Pulmonary artery endothelial cell (primary cell): ENCODE results near the gene FAM177A1. TPM values are rescaled to one million over a fixed set of nuclear protein-coding genes. Genes with fewer than 3 reads are reported as not detected.

Source experiments
- DNase-seq: peaks from one replicate; pipeline ENCODE4 v3.0.0-alpha.2; 2011; ENCODE audit warnings: low read depth, low spot score
- total RNA-seq: library from RNA; depleted of rRNA; stranded (reverse); fragments of >200 nt; gene quantifications from 2 replicates; pipeline ENCODE4 v1.2.3, GENCODE V29; 2014

FAM177A1 gene
- total RNA-seq, 1 donor from 2014 or later: 37.9 TPM

- DNase-seq: no peak
These were observed 76.8 kb downstream of the FAM177A1 start for GRCh38 chr14:35122696-35123387.

- DNase-seq: no peak
These were observed 77.3 kb downstream of the FAM177A1 start for GRCh38 chr14:35123388-35123703.

GRCh38 chr14:35124127-35124526 lies 78.1 kb downstream of the FAM177A1 start:
- DNase-seq: no peak

Other genes with a start within 250 kb of the FAM177A1 start
- gene BAZ1A, start 170.9 kb upstream of the FAM177A1 start, total RNA-seq: 51.5 and 68.9 TPM in 2 replicates
- gene SRP54, start 63.3 kb upstream of the FAM177A1 start, total RNA-seq: 73.1 and 80.2 TPM in 2 replicates
- 34.0 and 41.9 TPM in 2 replicates for gene PPP2R3C, start 75.7 kb downstream of the FAM177A1 start, total RNA-seq
- gene PRORP, start 76.3 kb downstream of the FAM177A1 start, total RNA-seq: 31.0 and 36.2 TPM in 2 replicates
- 258 and 267 TPM in 2 replicates for gene PSMA6, start 246.1 kb downstream of the FAM177A1 start, total RNA-seq